C4-2B (cell line): Measurements from ENCODE around the gene KRTAP12-4.

Source experiments
- CTCF ChIP-seq: fragments of 450-650 bp; conservative IDR thresholded peaks from 2 replicates; pipeline ENCODE4 v1.5.1; 2017; ENCODE audit warnings: mild to moderate bottlenecking
- ZFX ChIP-seq: fragments of 450-650 bp; IDR thresholded peaks from 2 replicates; pipeline ENCODE4 v1.6.1; 2017

- TF ChIP-seq ZFX (no peak), CTCF (no peak)
Measured at GRCh38 chr21:44630440-44630839, 24.0 kb downstream of the KRTAP12-4 start.
